ENCODE results near the gene CYP4F12. TPM values are rescaled to one million over a fixed set of nuclear protein-coding genes. Genes with fewer than 3 reads are reported as not detected.

The CYP4F12 gene, protein sequence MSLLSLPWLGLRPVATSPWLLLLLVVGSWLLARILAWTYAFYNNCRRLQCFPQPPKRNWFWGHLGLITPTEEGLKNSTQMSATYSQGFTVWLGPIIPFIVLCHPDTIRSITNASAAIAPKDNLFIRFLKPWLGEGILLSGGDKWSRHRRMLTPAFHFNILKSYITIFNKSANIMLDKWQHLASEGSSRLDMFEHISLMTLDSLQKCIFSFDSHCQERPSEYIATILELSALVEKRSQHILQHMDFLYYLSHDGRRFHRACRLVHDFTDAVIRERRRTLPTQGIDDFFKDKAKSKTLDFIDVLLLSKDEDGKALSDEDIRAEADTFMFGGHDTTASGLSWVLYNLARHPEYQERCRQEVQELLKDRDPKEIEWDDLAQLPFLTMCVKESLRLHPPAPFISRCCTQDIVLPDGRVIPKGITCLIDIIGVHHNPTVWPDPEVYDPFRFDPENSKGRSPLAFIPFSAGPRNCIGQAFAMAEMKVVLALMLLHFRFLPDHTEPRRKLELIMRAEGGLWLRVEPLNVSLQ
- total RNA-seq (2014; rRNA removed; shearing (Covaris generic)) (not detected in 2 replicates), polyA plus RNA-seq (2016; fragmentation: Nextera tagmentation; extraction: Ambion mirVana) (not detected in 2 replicates)
- long read RNA-seq = 0 reads

DNA sequence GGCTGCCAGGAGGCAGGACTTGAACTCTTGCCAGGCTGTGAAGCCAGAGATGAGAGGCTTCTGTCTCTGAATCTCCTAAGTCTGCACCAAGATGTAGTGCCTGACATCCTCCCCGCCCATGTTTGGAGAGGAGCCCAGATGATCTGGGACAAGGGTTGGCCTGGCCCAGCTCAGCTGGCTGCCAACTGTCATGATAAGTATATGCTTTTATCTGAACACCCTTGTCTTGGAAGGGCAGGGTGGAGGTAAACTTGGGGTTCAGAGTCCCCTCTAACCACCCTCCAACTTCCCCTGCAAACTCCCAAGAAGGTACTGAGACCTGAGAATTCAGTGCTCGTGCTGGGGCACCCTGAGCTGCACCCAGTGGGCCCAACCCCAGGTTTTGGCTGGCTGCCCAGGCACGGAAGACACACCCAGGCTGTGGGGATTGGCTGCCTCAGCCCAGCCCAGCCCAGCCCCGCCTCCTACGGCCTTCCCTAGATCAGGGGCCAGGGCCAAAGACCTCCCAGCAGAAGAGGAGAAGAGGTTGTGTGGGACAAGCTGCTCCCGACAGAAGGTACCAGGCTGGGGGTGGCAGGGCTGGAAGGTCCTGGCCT lies at the start of gene CYP4F12:
Gene CYP4F12, plus strand, starts transcription at position 508 of the 596 bp plus-strand sequence. CDS start 443 bp downstream, outside the sequence.
- no peak for ATAC-seq
- H3K27me3 Mint-ChIP-seq (ENCODE audit: insufficient read depth, low read depth, poor library complexity) = no peaks in the 10 kb centered on the region
- peak; percentile 17 for DNase-seq (ENCODE audit: low spot score)
- H3K27me3 ChIP-seq (ENCODE audit: insufficient read depth) = no peaks in the 10 kb centered on the region
- no peaks in the 10 kb centered on the region for H3F3A ChIP-seq (replicated peaks; ENCODE audit: low read depth)
- H3K36me3 Mint-ChIP-seq (ENCODE audit: low read depth) = peaks cover 15% of the 10 kb centered on the region
- no peak within 1 kb of the TSS for H3K27ac Mint-ChIP-seq
- H3K4me2 ChIP-seq = no peak within 1 kb of the TSS
- H3K27ac ChIP-seq (ENCODE audit: low read depth) = no peak within 1 kb of the TSS
- no peaks in the 10 kb centered on the region for H3K9me2 ChIP-seq (ENCODE audit: insufficient read depth)
- H3K36me3 ChIP-seq (ENCODE audit: insufficient read depth) = peaks cover 5% of the 10 kb centered on the region; the same call in 1 of the 2 replicates
- no peak within 1 kb of the TSS for H2AFZ ChIP-seq
- H4K20me1 ChIP-seq (replicated peaks; ENCODE audit: insufficient read depth) = no peaks in the 10 kb centered on the region
- no peak within 1 kb of the TSS for H3K4me3 ChIP-seq
- no peaks in the 10 kb centered on the region for H3K4me1 ChIP-seq (ENCODE audit: insufficient read depth)
- no peaks in the 10 kb centered on the region for H3K79me2 ChIP-seq (replicated peaks; ENCODE audit: insufficient read depth)
- H3K4me3 Mint-ChIP-seq = no peak within 1 kb of the TSS
- no peaks in the 10 kb centered on the region for H3K4me1 Mint-ChIP-seq
- peaks cover 32% of the 10 kb centered on the region for H3K9me3 Mint-ChIP-seq
- TF ChIP-seq, protein P1, sequence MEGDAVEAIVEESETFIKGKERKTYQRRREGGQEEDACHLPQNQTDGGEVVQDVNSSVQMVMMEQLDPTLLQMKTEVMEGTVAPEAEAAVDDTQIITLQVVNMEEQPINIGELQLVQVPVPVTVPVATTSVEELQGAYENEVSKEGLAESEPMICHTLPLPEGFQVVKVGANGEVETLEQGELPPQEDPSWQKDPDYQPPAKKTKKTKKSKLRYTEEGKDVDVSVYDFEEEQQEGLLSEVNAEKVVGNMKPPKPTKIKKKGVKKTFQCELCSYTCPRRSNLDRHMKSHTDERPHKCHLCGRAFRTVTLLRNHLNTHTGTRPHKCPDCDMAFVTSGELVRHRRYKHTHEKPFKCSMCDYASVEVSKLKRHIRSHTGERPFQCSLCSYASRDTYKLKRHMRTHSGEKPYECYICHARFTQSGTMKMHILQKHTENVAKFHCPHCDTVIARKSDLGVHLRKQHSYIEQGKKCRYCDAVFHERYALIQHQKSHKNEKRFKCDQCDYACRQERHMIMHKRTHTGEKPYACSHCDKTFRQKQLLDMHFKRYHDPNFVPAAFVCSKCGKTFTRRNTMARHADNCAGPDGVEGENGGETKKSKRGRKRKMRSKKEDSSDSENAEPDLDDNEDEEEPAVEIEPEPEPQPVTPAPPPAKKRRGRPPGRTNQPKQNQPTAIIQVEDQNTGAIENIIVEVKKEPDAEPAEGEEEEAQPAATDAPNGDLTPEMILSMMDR (conservative IDR thresholded peaks at IDR 0.05; ENCODE audit: low read depth in 2 of 2) = no peak
- TF ChIP-seq, protein P2, sequence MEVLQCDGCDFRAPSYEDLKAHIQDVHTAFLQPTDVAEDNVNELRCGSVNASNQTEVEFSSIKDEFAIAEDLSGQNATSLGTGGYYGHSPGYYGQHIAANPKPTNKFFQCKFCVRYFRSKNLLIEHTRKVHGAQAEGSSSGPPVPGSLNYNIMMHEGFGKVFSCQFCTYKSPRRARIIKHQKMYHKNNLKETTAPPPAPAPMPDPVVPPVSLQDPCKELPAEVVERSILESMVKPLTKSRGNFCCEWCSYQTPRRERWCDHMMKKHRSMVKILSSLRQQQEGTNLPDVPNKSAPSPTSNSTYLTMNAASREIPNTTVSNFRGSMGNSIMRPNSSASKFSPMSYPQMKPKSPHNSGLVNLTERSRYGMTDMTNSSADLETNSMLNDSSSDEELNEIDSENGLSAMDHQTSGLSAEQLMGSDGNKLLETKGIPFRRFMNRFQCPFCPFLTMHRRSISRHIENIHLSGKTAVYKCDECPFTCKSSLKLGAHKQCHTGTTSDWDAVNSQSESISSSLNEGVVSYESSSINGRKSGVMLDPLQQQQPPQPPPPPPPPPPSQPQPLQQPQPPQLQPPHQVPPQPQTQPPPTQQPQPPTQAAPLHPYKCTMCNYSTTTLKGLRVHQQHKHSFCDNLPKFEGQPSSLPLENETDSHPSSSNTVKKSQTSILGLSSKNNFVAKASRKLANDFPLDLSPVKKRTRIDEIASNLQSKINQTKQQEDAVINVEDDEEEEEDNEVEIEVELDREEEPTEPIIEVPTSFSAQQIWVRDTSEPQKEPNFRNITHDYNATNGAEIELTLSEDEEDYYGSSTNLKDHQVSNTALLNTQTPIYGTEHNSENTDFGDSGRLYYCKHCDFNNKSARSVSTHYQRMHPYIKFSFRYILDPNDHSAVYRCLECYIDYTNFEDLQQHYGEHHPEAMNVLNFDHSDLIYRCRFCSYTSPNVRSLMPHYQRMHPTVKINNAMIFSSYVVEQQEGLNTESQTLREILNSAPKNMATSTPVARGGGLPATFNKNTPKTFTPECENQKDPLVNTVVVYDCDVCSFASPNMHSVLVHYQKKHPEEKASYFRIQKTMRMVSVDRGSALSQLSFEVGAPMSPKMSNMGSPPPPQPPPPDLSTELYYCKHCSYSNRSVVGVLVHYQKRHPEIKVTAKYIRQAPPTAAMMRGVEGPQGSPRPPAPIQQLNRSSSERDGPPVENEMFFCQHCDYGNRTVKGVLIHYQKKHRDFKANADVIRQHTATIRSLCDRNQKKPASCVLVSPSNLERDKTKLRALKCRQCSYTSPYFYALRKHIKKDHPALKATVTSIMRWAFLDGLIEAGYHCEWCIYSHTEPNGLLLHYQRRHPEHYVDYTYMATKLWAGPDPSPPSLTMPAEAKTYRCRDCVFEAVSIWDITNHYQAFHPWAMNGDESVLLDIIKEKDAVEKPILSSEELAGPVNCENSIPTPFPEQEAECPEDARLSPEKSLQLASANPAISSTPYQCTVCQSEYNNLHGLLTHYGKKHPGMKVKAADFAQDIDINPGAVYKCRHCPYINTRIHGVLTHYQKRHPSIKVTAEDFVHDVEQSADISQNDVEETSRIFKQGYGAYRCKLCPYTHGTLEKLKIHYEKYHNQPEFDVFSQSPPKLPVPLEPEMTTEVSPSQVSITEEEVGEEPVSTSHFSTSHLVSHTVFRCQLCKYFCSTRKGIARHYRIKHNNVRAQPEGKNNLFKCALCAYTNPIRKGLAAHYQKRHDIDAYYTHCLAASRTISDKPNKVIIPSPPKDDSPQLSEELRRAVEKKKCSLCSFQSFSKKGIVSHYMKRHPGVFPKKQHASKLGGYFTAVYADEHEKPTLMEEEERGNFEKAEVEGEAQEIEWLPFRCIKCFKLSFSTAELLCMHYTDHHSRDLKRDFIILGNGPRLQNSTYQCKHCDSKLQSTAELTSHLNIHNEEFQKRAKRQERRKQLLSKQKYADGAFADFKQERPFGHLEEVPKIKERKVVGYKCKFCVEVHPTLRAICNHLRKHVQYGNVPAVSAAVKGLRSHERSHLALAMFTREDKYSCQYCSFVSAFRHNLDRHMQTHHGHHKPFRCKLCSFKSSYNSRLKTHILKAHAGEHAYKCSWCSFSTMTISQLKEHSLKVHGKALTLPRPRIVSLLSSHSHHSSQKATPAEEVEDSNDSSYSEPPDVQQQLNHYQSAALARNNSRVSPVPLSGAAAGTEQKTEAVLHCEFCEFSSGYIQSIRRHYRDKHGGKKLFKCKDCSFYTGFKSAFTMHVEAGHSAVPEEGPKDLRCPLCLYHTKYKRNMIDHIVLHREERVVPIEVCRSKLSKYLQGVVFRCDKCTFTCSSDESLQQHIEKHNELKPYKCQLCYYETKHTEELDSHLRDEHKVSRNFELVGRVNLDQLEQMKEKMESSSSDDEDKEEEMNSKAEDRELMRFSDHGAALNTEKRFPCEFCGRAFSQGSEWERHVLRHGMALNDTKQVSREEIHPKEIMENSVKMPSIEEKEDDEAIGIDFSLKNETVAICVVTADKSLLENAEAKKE (CRISPR knock-in tag; IDR thresholded peaks at IDR 0.05) = no peak
- TF ChIP-seq POLR2AphosphoS5 (IDR thresholded peaks at IDR 0.05; ENCODE audit: low read depth) (no peak), STAT1 (IDR thresholded peaks at IDR 0.05; ENCODE audit: unreplicated experiment) (no peak), JUNB (IDR thresholded peaks at IDR 0.05; ENCODE audit: unreplicated experiment) (no peak), EZH2 (IDR thresholded peaks at IDR 0.05; ENCODE audit: low read depth, unreplicated experiment) (no peak), NANOG (IDR thresholded peaks at IDR 0.05; ENCODE audit: borderline replicate concordance) (no peak), ZNF114 (CRISPR knock-in tag; IDR thresholded peaks at IDR 0.05) (no peak), ZNF331 (CRISPR knock-in tag; IDR thresholded peaks at IDR 0.05; ENCODE audit: low read depth) (no peak), EZH2phosphoT487 (IDR thresholded peaks at IDR 0.05; ENCODE audit: unreplicated experiment) (no peak)
- TF ChIP-seq, protein P3, sequence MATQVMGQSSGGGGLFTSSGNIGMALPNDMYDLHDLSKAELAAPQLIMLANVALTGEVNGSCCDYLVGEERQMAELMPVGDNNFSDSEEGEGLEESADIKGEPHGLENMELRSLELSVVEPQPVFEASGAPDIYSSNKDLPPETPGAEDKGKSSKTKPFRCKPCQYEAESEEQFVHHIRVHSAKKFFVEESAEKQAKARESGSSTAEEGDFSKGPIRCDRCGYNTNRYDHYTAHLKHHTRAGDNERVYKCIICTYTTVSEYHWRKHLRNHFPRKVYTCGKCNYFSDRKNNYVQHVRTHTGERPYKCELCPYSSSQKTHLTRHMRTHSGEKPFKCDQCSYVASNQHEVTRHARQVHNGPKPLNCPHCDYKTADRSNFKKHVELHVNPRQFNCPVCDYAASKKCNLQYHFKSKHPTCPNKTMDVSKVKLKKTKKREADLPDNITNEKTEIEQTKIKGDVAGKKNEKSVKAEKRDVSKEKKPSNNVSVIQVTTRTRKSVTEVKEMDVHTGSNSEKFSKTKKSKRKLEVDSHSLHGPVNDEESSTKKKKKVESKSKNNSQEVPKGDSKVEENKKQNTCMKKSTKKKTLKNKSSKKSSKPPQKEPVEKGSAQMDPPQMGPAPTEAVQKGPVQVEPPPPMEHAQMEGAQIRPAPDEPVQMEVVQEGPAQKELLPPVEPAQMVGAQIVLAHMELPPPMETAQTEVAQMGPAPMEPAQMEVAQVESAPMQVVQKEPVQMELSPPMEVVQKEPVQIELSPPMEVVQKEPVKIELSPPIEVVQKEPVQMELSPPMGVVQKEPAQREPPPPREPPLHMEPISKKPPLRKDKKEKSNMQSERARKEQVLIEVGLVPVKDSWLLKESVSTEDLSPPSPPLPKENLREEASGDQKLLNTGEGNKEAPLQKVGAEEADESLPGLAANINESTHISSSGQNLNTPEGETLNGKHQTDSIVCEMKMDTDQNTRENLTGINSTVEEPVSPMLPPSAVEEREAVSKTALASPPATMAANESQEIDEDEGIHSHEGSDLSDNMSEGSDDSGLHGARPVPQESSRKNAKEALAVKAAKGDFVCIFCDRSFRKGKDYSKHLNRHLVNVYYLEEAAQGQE (IDR thresholded peaks at IDR 0.05; ENCODE audit: unreplicated experiment) = no peak
- TF ChIP-seq, protein P4, sequence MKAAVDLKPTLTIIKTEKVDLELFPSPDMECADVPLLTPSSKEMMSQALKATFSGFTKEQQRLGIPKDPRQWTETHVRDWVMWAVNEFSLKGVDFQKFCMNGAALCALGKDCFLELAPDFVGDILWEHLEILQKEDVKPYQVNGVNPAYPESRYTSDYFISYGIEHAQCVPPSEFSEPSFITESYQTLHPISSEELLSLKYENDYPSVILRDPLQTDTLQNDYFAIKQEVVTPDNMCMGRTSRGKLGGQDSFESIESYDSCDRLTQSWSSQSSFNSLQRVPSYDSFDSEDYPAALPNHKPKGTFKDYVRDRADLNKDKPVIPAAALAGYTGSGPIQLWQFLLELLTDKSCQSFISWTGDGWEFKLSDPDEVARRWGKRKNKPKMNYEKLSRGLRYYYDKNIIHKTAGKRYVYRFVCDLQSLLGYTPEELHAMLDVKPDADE (IDR thresholded peaks at IDR 0.05) = no peak
